ENCODE results near the gene ZNF780A.

Gene ZNF780A

GRCh38 chr19:40025938-40026596, 64.7 kb downstream of the ZNF780A start:
- no peak for TF ChIP-seq ZFX (IDR thresholded peaks at IDR 0.05; ENCODE audit: borderline replicate concordance)
- TF ChIP-seq, protein P1, sequence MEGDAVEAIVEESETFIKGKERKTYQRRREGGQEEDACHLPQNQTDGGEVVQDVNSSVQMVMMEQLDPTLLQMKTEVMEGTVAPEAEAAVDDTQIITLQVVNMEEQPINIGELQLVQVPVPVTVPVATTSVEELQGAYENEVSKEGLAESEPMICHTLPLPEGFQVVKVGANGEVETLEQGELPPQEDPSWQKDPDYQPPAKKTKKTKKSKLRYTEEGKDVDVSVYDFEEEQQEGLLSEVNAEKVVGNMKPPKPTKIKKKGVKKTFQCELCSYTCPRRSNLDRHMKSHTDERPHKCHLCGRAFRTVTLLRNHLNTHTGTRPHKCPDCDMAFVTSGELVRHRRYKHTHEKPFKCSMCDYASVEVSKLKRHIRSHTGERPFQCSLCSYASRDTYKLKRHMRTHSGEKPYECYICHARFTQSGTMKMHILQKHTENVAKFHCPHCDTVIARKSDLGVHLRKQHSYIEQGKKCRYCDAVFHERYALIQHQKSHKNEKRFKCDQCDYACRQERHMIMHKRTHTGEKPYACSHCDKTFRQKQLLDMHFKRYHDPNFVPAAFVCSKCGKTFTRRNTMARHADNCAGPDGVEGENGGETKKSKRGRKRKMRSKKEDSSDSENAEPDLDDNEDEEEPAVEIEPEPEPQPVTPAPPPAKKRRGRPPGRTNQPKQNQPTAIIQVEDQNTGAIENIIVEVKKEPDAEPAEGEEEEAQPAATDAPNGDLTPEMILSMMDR (IDR thresholded peaks at IDR 0.05) = no peak
- no peak overlapping the region for H3K27ac ChIP-seq

- TF ChIP-seq, protein P1 (IDR thresholded peaks at IDR 0.05) = no peak
- no peak for TF ChIP-seq ZFX (IDR thresholded peaks at IDR 0.05; ENCODE audit: borderline replicate concordance)
- H3K27ac ChIP-seq = no peak overlapping the region
Measured at GRCh38 chr19:40023969-40024368, 66.8 kb downstream of the ZNF780A start.
